HEK293 (cell line): ENCODE results near the gene ITPRID2.

Source experiments
- CTCF ChIA-PET: fragments of 350-600 bp; formaldehyde crosslinking; extraction: SDS; loops from one replicate; lab custom pipeline; 2021; ENCODE audit warnings: antibody characterized with exemption; lab: Yijun Ruan, JAX
- POLR2A ChIA-PET: fragments of 300-600 bp; formaldehyde crosslinking; extraction: SDS; loops from one replicate; lab custom pipeline; 2020; ENCODE audit warnings: antibody characterized with exemption, inconsistent platforms; lab: Yijun Ruan, JAX
- H3K27ac ChIP-seq: fragments of 200-500 bp; sonication (Bioruptor generic); 2 replicates; pipeline ENCODE4 v1.5.1; 2014; ENCODE audit warnings: low read depth, low read length, control low read depth, inconsistent platforms; ENCODE audit errors: extremely low read depth
- H3K36me3 ChIP-seq, 2 experiments: fragments of 200-500 bp in 1 of 2; sonication (Bioruptor generic) in 1 of 2; 1 replicate in 1 of 2; 2 replicates in 1 of 2; pipeline ENCODE4 v1.5.1; 2014 to 2017; ENCODE audit warnings: inconsistent platforms in 2 of 2, low read length in 2 of 2; ENCODE audit not compliant: control insufficient read depth in 2 of 2, insufficient read depth in 1 of 2
- H3K4me1 ChIP-seq: fragments of 200-500 bp; sonication (Bioruptor generic); 2 replicates; pipeline ENCODE4 v1.5.1; 2014; ENCODE audit warnings: mild to moderate bottlenecking, low read length, inconsistent platforms; ENCODE audit not compliant: control insufficient read depth, insufficient read depth
- H3K4me3 ChIP-seq: 2 replicates; pipeline ENCODE4 v1.5.1; 2011; ENCODE audit warnings: low read depth, mild to moderate bottlenecking, control low read depth, low read length, moderate library complexity
- H3K9me3 ChIP-seq: fragments of 200-500 bp; sonication (Bioruptor generic); 2 replicates; pipeline ENCODE4 v1.5.1; 2014; ENCODE audit warnings: low read depth, low read length, inconsistent platforms; ENCODE audit not compliant: control insufficient read depth, insufficient read depth
- KLF8 ChIP-seq: fragments of 450-650 bp; formaldehyde crosslinking; IDR thresholded peaks from 2 replicates; pipeline ENCODE4 v1.5.1; 2016; ENCODE audit warnings: missing biosample characterization, missing genetic modification characterization
- ZBTB17 ChIP-seq: fragments of 450-650 bp; formaldehyde crosslinking; IDR thresholded peaks from 2 replicates; pipeline ENCODE4 v1.5.1; 2016; ENCODE audit warnings: missing biosample characterization, missing genetic modification characterization
- ZBTB8A ChIP-seq: fragments of 450-650 bp; formaldehyde crosslinking; IDR thresholded peaks from 2 replicates; pipeline ENCODE4 v1.5.1; 2016; ENCODE audit warnings: missing biosample characterization, missing genetic modification characterization
- ZNF175 ChIP-seq: fragments of 450-650 bp; formaldehyde crosslinking; IDR thresholded peaks from 2 replicates; pipeline ENCODE4 v1.5.1; 2016; ENCODE audit warnings: missing biosample characterization, missing genetic modification characterization
- ZNF184 ChIP-seq: fragments of 450-650 bp; IDR thresholded peaks from 2 replicates; pipeline ENCODE4 v1.5.1; 2018; ENCODE audit warnings: missing biosample characterization, mild to moderate bottlenecking, missing genetic modification characterization
- ZNF214 ChIP-seq: fragments of 450-650 bp; formaldehyde crosslinking; IDR thresholded peaks from 2 replicates; pipeline ENCODE4 v1.5.1; 2017; ENCODE audit warnings: missing biosample characterization, mild to moderate bottlenecking, missing genetic modification characterization, borderline replicate concordance
- ZNF248 ChIP-seq: fragments of 450-650 bp; formaldehyde crosslinking; IDR thresholded peaks from 2 replicates; pipeline ENCODE4 v1.5.1; 2017; ENCODE audit warnings: missing biosample characterization, missing genetic modification characterization
- ZNF335 ChIP-seq: fragments of 450-650 bp; formaldehyde crosslinking; conservative IDR thresholded peaks from 2 replicates; pipeline ENCODE4 v1.5.1; 2016; ENCODE audit warnings: missing biosample characterization, missing genetic modification characterization
- ZNF404 ChIP-seq: fragments of 450-650 bp; formaldehyde crosslinking; IDR thresholded peaks from 2 replicates; pipeline ENCODE4 v1.5.1; 2017; ENCODE audit warnings: missing biosample characterization, missing genetic modification characterization
- ZNF426 ChIP-seq: fragments of 450-650 bp; formaldehyde crosslinking; IDR thresholded peaks from 2 replicates; pipeline ENCODE4 v1.5.1; 2017; ENCODE audit warnings: missing biosample characterization, missing genetic modification characterization, mild to moderate bottlenecking, inconsistent platforms, moderate library complexity
- ZNF48 ChIP-seq: fragments of 450-650 bp; formaldehyde crosslinking; IDR thresholded peaks from 2 replicates; pipeline ENCODE4 v1.5.1; 2016; ENCODE audit warnings: missing biosample characterization, missing genetic modification characterization
- ZNF521 ChIP-seq: fragments of 450-650 bp; formaldehyde crosslinking; IDR thresholded peaks from 2 replicates; pipeline ENCODE4 v1.5.1; 2017; ENCODE audit warnings: missing biosample characterization, mild to moderate bottlenecking, missing genetic modification characterization
- ZNF555 ChIP-seq: fragments of 450-650 bp; formaldehyde crosslinking; conservative IDR thresholded peaks from 2 replicates; pipeline ENCODE4 v1.5.1; 2017; ENCODE audit warnings: missing biosample characterization, mild to moderate bottlenecking, missing genetic modification characterization, inconsistent platforms
- ZNF624 ChIP-seq: fragments of 450-650 bp; formaldehyde crosslinking; IDR thresholded peaks from 2 replicates; pipeline ENCODE4 v1.5.1; 2017; ENCODE audit warnings: missing biosample characterization, missing genetic modification characterization
- ZNF777 ChIP-seq: fragments of 450-650 bp; formaldehyde crosslinking; IDR thresholded peaks from 2 replicates; pipeline ENCODE4 v1.5.1; 2017; ENCODE audit warnings: missing biosample characterization, missing genetic modification characterization, borderline replicate concordance
- ZNF785 ChIP-seq: fragments of 450-650 bp; formaldehyde crosslinking; IDR thresholded peaks from 2 replicates; pipeline ENCODE4 v1.5.1; 2016; ENCODE audit warnings: missing biosample characterization, missing genetic modification characterization
- ZNF792 ChIP-seq: fragments of 450-650 bp; formaldehyde crosslinking; IDR thresholded peaks from 2 replicates; pipeline ENCODE4 v1.5.1; 2016; ENCODE audit warnings: missing biosample characterization, missing genetic modification characterization
- TF ChIP-seq, protein P1 (sequence below): fragments of 450-650 bp; formaldehyde crosslinking; IDR thresholded peaks from 2 replicates; pipeline ENCODE4 v1.5.1; 2017; ENCODE audit warnings: missing biosample characterization, missing genetic modification characterization
- TF ChIP-seq, protein P2 (sequence below): fragments of 450-650 bp; formaldehyde crosslinking; IDR thresholded peaks from 2 replicates; pipeline ENCODE4 v1.5.1; 2017; ENCODE audit warnings: missing biosample characterization, missing genetic modification characterization
- TF ChIP-seq, protein P3 (sequence below): fragments of 450-650 bp; formaldehyde crosslinking; IDR thresholded peaks from 2 replicates; pipeline ENCODE4 v1.5.1; 2016; ENCODE audit warnings: missing biosample characterization, missing genetic modification characterization
- TF ChIP-seq, protein P4 (sequence below): fragments of 450-650 bp; formaldehyde crosslinking; IDR thresholded peaks from 2 replicates; pipeline ENCODE4 v1.5.1; 2016; ENCODE audit warnings: missing biosample characterization, missing genetic modification characterization

The ITPRID2 gene

DNA sequence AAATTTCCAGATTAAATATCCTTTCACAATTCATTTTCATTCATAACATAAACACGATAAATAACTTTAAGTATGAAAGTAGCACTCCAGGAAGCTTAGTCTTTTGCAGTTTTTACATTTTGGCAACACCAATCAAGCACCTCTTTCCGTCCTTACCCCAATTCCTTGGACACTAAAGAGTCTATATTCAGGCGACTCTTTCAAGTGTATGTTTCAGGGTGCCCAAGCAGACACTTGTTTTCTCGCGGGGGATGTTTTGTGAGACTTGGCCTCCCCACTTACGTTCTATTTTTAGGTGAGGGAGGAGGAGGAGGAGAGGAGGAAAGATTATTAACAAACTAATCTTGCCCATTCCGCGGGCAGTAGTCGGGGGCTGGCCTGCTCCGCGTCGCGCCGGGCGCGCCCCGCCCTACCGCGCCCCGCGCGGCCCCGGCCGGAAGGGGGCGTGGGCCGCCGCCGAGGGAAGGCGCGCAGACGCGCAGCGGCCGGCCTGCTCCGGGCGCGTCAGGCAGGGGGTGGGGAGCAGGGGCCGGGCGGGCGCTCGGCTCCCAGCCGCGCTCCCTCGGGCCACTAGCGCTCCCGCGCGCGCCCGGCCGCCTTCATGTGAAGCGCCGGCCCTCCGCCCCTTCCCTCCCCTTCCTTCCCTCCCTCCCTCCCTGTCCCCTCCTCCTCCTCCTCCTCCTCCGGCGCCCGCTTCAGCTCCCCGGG, at the start of gene ITPRID2:
Gene ITPRID2 (plus strand): TSS at position 473 of the 708 bp plus-strand sequence. CDS start 337 bp downstream, outside the sequence.
- TF ChIP-seq ZNF335 (tag by site-specific recombination) (peak; percentile 7; the same call in 1 of the 2 replicates), ZNF248 (tag by site-specific recombination) (no peak), ZBTB8A (tag by site-specific recombination) (peak; percentile 47)
- CTCF ChIA-PET, result interaction anchor here (0.5 to 1.4 kb wide), 10 partner anchors 8 to 206 kb away, joined by 3 to 6 read pairs (median 3); no protein-coding TSS in a partner anchor
- peak within 1 kb of the TSS; percentile 86 for H3K4me3 ChIP-seq
- POLR2A ChIA-PET, result no interaction called here
- peaks cover 5% of the 10 kb centered on the region; the same call in 1 of the 2 replicates for H3K4me1 ChIP-seq
- peak within 1 kb of the TSS; percentile 95 for H3K27ac ChIP-seq
- no peaks in the 10 kb centered on the region for H3K9me3 ChIP-seq
- peaks cover 0 to 10% of the 10 kb centered on the region in 2 experiments; a peak in 1 of 3 replicates for H3K36me3 ChIP-seq

DNA sequence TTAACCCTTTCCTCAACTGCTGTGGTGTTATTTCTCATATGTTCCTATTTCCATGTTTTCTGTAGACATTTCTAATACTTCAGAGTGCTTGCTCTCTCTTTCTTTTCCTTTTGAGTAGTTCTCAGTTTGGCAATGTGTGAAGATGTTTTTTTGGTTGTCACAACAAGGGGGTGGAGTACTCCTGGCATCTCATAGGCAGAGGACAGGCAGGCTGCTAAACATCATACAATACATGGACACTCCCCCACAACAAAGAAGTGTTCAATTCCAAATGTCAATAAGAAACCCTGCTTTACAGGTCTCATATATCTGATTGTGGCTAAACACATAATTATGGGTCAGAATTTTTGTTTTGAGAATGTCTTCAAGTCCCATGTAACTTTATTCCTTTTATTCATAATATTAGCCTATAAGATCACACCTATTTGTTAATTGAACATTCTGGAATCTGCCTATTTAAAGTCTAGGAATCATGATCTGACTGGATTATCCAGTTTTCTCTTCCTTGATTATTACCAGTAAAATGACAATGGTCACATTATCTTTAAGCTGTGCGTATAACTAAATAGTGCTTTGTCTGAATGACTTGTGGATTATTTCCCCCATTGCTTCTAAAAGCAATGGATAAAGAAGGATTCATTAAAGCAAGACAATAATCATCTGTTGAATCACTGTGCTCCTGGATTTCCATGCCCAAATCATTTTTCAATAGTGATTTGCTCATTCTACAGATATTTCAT, 46.8 kb upstream of the ITPRID2 start:
- TF ChIP-seq, protein P1, sequence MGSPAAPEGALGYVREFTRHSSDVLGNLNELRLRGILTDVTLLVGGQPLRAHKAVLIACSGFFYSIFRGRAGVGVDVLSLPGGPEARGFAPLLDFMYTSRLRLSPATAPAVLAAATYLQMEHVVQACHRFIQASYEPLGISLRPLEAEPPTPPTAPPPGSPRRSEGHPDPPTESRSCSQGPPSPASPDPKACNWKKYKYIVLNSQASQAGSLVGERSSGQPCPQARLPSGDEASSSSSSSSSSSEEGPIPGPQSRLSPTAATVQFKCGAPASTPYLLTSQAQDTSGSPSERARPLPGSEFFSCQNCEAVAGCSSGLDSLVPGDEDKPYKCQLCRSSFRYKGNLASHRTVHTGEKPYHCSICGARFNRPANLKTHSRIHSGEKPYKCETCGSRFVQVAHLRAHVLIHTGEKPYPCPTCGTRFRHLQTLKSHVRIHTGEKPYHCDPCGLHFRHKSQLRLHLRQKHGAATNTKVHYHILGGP (tag by site-specific recombination), result no peak
- TF ChIP-seq ZNF48, result no peak
- no peak for TF ChIP-seq ZNF624 (tag by site-specific recombination)
- TF ChIP-seq ZNF555 (tag by site-specific recombination), result no peak
- TF ChIP-seq, protein P2, sequence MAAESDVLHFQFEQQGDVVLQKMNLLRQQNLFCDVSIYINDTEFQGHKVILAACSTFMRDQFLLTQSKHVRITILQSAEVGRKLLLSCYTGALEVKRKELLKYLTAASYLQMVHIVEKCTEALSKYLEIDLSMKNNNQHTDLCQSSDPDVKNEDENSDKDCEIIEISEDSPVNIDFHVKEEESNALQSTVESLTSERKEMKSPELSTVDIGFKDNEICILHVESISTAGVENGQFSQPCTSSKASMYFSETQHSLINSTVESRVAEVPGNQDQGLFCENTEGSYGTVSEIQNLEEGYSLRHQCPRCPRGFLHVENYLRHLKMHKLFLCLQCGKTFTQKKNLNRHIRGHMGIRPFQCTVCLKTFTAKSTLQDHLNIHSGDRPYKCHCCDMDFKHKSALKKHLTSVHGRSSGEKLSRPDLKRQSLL, result no peak
- TF ChIP-seq ZNF175, result no peak
- no peak for TF ChIP-seq ZNF521 (tag by site-specific recombination)
- no peak for TF ChIP-seq KLF8 (tag by site-specific recombination)
- no peak for TF ChIP-seq ZNF785
- TF ChIP-seq ZBTB17, result no peak
- TF ChIP-seq ZNF792, result no peak
- no peak for TF ChIP-seq ZNF426 (tag by site-specific recombination)
- Histone ChIP-seq H3K4me3 (no peak overlapping the region), H3K4me1 (no peaks in the 10 kb centered on the region), H3K9me3 (no peaks in the 10 kb centered on the region), H3K27ac (no peak overlapping the region), H3K36me3 (no peaks in the 10 kb centered on the region)
- CTCF ChIA-PET, result interaction anchor here (0.6 kb wide), 1 partner anchor 297 kb away, joined by 3 read pairs; no protein-coding TSS in a partner anchor
- POLR2A ChIA-PET, result no interaction called here

DNA sequence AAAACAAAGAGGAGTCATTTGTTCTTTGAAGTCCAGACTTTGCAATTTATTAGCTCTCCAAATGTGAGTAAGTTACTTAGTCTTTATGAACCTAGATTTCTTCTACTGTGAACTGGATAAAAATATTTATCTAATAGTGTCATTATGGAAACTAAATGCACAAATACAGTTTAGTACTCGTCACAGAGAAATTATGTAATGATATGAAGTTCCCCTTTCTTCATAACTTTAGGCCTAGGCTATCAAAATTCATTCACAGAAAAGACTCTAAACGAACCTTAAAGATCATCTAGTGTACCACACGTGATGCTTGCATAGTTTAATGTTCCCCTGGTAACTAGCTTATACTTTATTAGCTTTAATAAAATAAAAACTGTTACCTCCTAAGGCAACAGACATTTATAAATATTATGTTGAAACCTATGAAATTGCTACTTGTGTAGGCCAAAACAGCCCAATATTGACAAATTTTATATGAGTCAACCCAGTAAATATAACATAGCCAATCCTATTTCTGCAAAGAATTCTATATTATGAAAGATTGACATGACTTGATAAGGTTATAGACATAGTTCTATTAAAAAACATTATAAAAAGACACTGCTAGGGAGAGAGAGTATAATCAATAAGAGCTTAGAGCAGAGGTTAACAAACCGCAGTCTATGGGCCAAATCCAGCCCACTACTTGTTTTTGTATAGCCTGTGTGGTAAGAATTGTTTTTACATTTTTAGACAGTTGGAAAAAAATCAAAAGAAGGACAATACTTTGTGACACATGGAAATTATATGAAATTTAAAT, 44.9 kb upstream of the ITPRID2 start:
- no peaks in the 10 kb centered on the region for H3K4me1 ChIP-seq
- POLR2A ChIA-PET, result no interaction called here
- CTCF ChIA-PET, result interaction anchor here (0.8 to 1.5 kb wide), 4 partner anchors 14 to 446 kb away, joined by 3 read pairs; no protein-coding TSS in a partner anchor
- no peak overlapping the region for H3K27ac ChIP-seq
- no peak overlapping the region for H3K4me3 ChIP-seq
- H3K9me3 ChIP-seq, result no peaks in the 10 kb centered on the region
- TF ChIP-seq ZNF777 (tag by site-specific recombination) (no peak), ZNF404 (tag by site-specific recombination) (no peak), ZNF555 (tag by site-specific recombination) (no peak), ZNF214 (tag by site-specific recombination) (no peak), ZNF184 (tag by site-specific recombination) (no peak)
- TF ChIP-seq, protein P3, sequence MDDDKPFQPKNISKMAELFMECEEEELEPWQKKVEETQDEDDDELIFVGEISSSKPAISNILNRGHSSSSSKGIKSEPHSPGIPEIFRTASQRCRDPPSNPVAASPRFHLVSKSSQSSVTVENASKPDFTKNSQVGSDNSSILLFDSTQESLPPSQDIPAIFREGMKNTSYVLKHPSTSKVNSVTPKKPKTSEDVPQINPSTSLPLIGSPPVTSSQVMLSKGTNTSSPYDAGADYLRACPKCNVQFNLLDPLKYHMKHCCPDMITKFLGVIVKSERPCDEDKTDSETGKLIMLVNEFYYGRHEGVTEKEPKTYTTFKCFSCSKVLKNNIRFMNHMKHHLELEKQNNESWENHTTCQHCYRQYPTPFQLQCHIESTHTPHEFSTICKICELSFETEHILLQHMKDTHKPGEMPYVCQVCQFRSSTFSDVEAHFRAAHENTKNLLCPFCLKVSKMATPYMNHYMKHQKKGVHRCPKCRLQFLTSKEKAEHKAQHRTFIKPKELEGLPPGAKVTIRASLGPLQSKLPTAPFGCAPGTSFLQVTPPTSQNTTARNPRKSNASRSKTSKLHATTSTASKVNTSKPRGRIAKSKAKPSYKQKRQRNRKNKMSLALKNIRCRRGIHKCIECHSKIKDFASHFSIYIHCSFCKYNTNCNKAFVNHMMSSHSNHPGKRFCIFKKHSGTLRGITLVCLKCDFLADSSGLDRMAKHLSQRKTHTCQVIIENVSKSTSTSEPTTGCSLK (tag by site-specific recombination), result no peak
- TF ChIP-seq, protein P4, sequence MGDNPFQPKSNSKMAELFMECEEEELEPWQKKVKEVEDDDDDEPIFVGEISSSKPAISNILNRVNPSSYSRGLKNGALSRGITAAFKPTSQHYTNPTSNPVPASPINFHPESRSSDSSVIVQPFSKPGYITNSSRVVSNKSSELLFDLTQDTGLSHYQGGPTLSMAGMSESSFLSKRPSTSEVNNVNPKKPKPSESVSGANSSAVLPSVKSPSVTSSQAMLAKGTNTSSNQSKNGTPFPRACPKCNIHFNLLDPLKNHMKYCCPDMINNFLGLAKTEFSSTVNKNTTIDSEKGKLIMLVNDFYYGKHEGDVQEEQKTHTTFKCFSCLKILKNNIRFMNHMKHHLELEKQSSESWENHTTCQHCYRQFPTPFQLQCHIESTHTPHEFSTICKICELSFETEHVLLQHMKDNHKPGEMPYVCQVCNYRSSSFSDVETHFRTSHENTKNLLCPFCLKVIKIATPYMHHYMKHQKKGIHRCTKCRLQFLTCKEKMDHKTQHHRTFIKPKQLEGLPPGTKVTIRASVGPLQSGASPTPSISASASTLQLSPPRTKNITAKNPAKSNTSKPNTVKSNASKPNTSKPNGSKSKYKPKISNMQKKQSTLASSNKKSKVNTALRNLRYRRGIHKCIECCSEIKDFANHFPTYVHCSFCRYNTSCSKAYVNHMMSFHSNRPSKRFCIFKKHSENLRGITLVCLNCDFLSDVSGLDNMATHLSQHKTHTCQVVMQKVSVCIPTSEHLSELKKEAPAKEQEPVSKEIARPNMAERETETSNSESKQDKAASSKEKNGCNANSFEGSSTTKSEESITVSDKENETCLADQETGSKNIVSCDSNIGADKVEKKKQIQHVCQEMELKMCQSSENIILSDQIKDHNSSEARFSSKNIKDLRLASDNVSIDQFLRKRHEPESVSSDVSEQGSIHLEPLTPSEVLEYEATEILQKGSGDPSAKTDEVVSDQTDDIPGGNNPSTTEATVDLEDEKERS (tag by site-specific recombination), result no peak
- no peaks in the 10 kb centered on the region for H3K36me3 ChIP-seq
